Activated CD8-positive, alpha-beta memory T cell treated with anti-CD3 and anti-CD28 coated beads, Interleukin-2, amount 10 ng/mL, durations not matched to agents 7 days and 5 days (primary cell): Measurements from ENCODE around the gene MPLKIP. TPM values are rescaled to one million over a fixed set of nuclear protein-coding genes. Genes with fewer than 3 reads are reported as not detected.
A peak's percentile ranks its signal among the peaks of the same experiment; 100 is the strongest.
"Not testable (repeated sequence)": the region's sequence is repeated elsewhere in the genome, so short reads cannot be mapped to it uniquely, and the experiment has no call there.

Source experiments
- ATAC-seq: fragments of 150-1000 bp; cut with Tn5 transposase; one replicate; pipeline ENCODE4 v1.10.0; 2021; ENCODE audit warnings: moderate library complexity
- CTCF ChIA-PET: fragments of 350-600 bp; sonication (Branson Sonifier 250); formaldehyde crosslinking; loops from one replicate; lab custom pipeline; 2021; ENCODE audit warnings: antibody characterized with exemption; lab: Charles Lee
- DNase-seq: peaks from one replicate; pipeline ENCODE4 v3.0.0-alpha.2; 2020
- H3K27ac Mint-ChIP-seq: one replicate; pipeline ENCODE4 v1.8.0; 2021; ENCODE audit warnings: mild to moderate bottlenecking, mixed read lengths
- H3K27me3 Mint-ChIP-seq: one replicate; pipeline ENCODE4 v1.8.0; 2021; ENCODE audit warnings: mixed read lengths
- H3K36me3 Mint-ChIP-seq: one replicate; pipeline ENCODE4 v1.8.0; 2021; ENCODE audit warnings: mild to moderate bottlenecking, mixed read lengths
- H3K4me1 Mint-ChIP-seq: one replicate; pipeline ENCODE4 v1.8.0; 2021; ENCODE audit warnings: mixed read lengths
- H3K4me3 Mint-ChIP-seq: one replicate; pipeline ENCODE4 v1.8.0; 2021; ENCODE audit warnings: mild to moderate bottlenecking, moderate library complexity, mixed read lengths
- H3K9me3 Mint-ChIP-seq: one replicate; pipeline ENCODE4 v1.8.0; 2022; ENCODE audit warnings: low read depth, mixed read lengths
- total RNA-seq, 2 experiments: library from RNA; stranded (reverse); gene quantifications; one replicate each; pipeline ENCODE4 v1.2.3, GENCODE V29; 2021

MPLKIP gene
- total RNA-seq, 2 experiments from 2014 or later: 36.1 to 38.9 TPM

- Mint-ChIP-seq H3K36me3 (no peaks in the 10 kb centered on the region), H3K4me1 (no peaks in the 10 kb centered on the region), H3K4me3 (no peak overlapping the region), H3K9me3 (no peaks in the 10 kb centered on the region), H3K27me3 (peaks cover 8% of the 10 kb centered on the region), H3K27ac (no peak overlapping the region)
- ATAC-seq: no peak
- DNase-seq: no peak
- CTCF ChIA-PET: no interaction called here
Measured at GRCh38 chr7:40147371-40148246, 13.2 kb upstream of the MPLKIP start.

- not testable (repeated sequence) for H3K36me3 Mint-ChIP-seq, H3K27me3 Mint-ChIP-seq, H3K4me3 Mint-ChIP-seq, ATAC-seq, H3K9me3 Mint-ChIP-seq, H3K27ac Mint-ChIP-seq, H3K4me1 Mint-ChIP-seq, DNase-seq
- CTCF ChIA-PET: interaction anchor here (0.7 kb wide), 1 partner anchor 218 kb away, joined by 4 read pairs; no protein-coding TSS in a partner anchor
Measured at GRCh38 chr7:40145596-40146130, 11.2 kb upstream of the MPLKIP start.

- CTCF ChIA-PET, H3K4me3 Mint-ChIP-seq, H3K9me3 Mint-ChIP-seq, H3K27me3 Mint-ChIP-seq, H3K4me1 Mint-ChIP-seq, H3K27ac Mint-ChIP-seq, ATAC-seq, DNase-seq, H3K36me3 Mint-ChIP-seq: not testable (repeated sequence)
Measured at GRCh38 chr7:40141916-40142315, 7.5 kb upstream of the MPLKIP start.

GRCh38 chr7:40139891-40140290 lies 5.5 kb upstream of the MPLKIP start:
- H3K36me3 Mint-ChIP-seq, CTCF ChIA-PET, H3K4me3 Mint-ChIP-seq, H3K27ac Mint-ChIP-seq, H3K4me1 Mint-ChIP-seq, ATAC-seq, H3K9me3 Mint-ChIP-seq, DNase-seq, H3K27me3 Mint-ChIP-seq: not testable (repeated sequence)

- no peak for ATAC-seq
- H3K4me3 Mint-ChIP-seq: no peak overlapping the region
- no peak for DNase-seq
- no peaks in the 10 kb centered on the region for H3K9me3 Mint-ChIP-seq
- no peak overlapping the region for H3K27ac Mint-ChIP-seq
- CTCF ChIA-PET: no interaction called here
- peaks cover 4% of the 10 kb centered on the region for H3K27me3 Mint-ChIP-seq
- no peaks in the 10 kb centered on the region for H3K36me3 Mint-ChIP-seq
- peaks cover 2% of the 10 kb centered on the region for H3K4me1 Mint-ChIP-seq
Measured at GRCh38 chr7:40138973-40139372, 4.6 kb upstream of the MPLKIP start.

GRCh38 chr7:40137563-40137962 lies 3.1 kb upstream of the MPLKIP start:
- Mint-ChIP-seq H3K27me3 (peaks cover 2% of the 10 kb centered on the region), H3K9me3 (no peaks in the 10 kb centered on the region), H3K4me3 (no peak overlapping the region), H3K27ac (no peak overlapping the region), H3K36me3 (peaks cover 4% of the 10 kb centered on the region), H3K4me1 (peaks cover 11% of the 10 kb centered on the region)
- CTCF ChIA-PET: no interaction called here
- ATAC-seq: no peak
- no peak for DNase-seq

GRCh38 chr7:40135317-40135610 lies 842 bp upstream of the MPLKIP start:
- H3K4me1 Mint-ChIP-seq: peaks cover 26% of the 10 kb centered on the region
- CTCF ChIA-PET: interaction anchor here (0.7 to 4.6 kb wide), 11 partner anchors 12 to 556 kb away, joined by 3 to 17 read pairs (median 5); partner anchors contain the start of gene CDK13

GRCh38 chr7:40133561-40134427 lies 628 bp downstream of the MPLKIP start:
- H3K4me1 Mint-ChIP-seq: peaks cover 29% of the 10 kb centered on the region

More at GRCh38 chr7:40135317-40135610, 842 bp upstream of the MPLKIP start:
- ATAC-seq (peak; percentile 3), DNase-seq (no peak)
- peaks cover 10% of the 10 kb centered on the region for H3K36me3 Mint-ChIP-seq
- H3K9me3 Mint-ChIP-seq: no peaks in the 10 kb centered on the region
- peaks cover 2% of the 10 kb centered on the region for H3K27me3 Mint-ChIP-seq
- H3K4me3 Mint-ChIP-seq: peak overlapping the region; percentile 53
- H3K27ac Mint-ChIP-seq: no peak overlapping the region

GRCh38 chr7:40122940-40123254 lies 11.5 kb downstream of the MPLKIP start:
- H3K9me3 Mint-ChIP-seq: no peaks in the 10 kb centered on the region
- no peak overlapping the region for H3K4me3 Mint-ChIP-seq
- DNase-seq (no peak), ATAC-seq (no peak)
- no peaks in the 10 kb centered on the region for H3K4me1 Mint-ChIP-seq
- peaks cover 9% of the 10 kb centered on the region for H3K36me3 Mint-ChIP-seq
- H3K27ac Mint-ChIP-seq: no peak overlapping the region
- no peaks in the 10 kb centered on the region for H3K27me3 Mint-ChIP-seq
- CTCF ChIA-PET: interaction anchor here (2.2 kb wide), 1 partner anchor 12 kb away, joined by 7 read pairs; the partner anchor contains the start of genes MPLKIP and SUGCT

More at GRCh38 chr7:40133561-40134427, 628 bp downstream of the MPLKIP start:
- peak; percentile 74 for ATAC-seq
- CTCF ChIA-PET: interaction anchor here (0.7 to 4.6 kb wide), 11 partner anchors 9 to 553 kb away, joined by 3 to 17 read pairs (median 5); partner anchors contain the start of gene CDK13
- no peaks in the 10 kb centered on the region for H3K9me3 Mint-ChIP-seq
- no peak for DNase-seq
- H3K27ac Mint-ChIP-seq: peak overlapping the region; percentile 91
- peaks cover 2% of the 10 kb centered on the region for H3K27me3 Mint-ChIP-seq
- peaks cover 12% of the 10 kb centered on the region for H3K36me3 Mint-ChIP-seq
- H3K4me3 Mint-ChIP-seq: peak overlapping the region; percentile 86

- not testable (repeated sequence) for H3K27ac Mint-ChIP-seq, H3K4me1 Mint-ChIP-seq, H3K27me3 Mint-ChIP-seq, DNase-seq, ATAC-seq, H3K4me3 Mint-ChIP-seq, H3K9me3 Mint-ChIP-seq, H3K36me3 Mint-ChIP-seq
- CTCF ChIA-PET: interaction anchor here (2.2 kb wide), 1 partner anchor 12 kb away, joined by 7 read pairs; the partner anchor contains the start of genes MPLKIP and SUGCT
Measured at GRCh38 chr7:40122100-40122939, 12.1 kb downstream of the MPLKIP start.

GRCh38 chr7:40120020-40120419 lies 14.4 kb downstream of the MPLKIP start:
- no peaks in the 10 kb centered on the region for H3K9me3 Mint-ChIP-seq
- H3K27me3 Mint-ChIP-seq: no peaks in the 10 kb centered on the region
- ATAC-seq: no peak
- DNase-seq: no peak
- CTCF ChIA-PET: no interaction called here
- no peak overlapping the region for H3K4me3 Mint-ChIP-seq
- peaks cover 7% of the 10 kb centered on the region for H3K36me3 Mint-ChIP-seq
- no peaks in the 10 kb centered on the region for H3K4me1 Mint-ChIP-seq
- H3K27ac Mint-ChIP-seq: no peak overlapping the region

GRCh38 chr7:40118201-40118600 lies 16.2 kb downstream of the MPLKIP start:
- H3K9me3 Mint-ChIP-seq, H3K4me1 Mint-ChIP-seq, CTCF ChIA-PET, H3K27me3 Mint-ChIP-seq, H3K36me3 Mint-ChIP-seq, H3K27ac Mint-ChIP-seq, H3K4me3 Mint-ChIP-seq, DNase-seq, ATAC-seq: not testable (repeated sequence)
